Stimulated activated CD4-positive, alpha-beta T cell treated with anti-CD3 and anti-CD28 coated beads, TNF-alpha, amount 100 ng/mL, for 48 hours (primary cell): ENCODE measurements around the gene CCDC39.
A peak's percentile ranks its signal among the peaks of the same experiment; 100 is the strongest.

ENCODE experiments used
- DNase-seq, 3 donors: peaks; one replicate each; pipeline ENCODE4 v3.0.0-alpha.2; 2020; ENCODE audit warnings: low read depth in 3 of 3

CCDC39 gene

DNA sequence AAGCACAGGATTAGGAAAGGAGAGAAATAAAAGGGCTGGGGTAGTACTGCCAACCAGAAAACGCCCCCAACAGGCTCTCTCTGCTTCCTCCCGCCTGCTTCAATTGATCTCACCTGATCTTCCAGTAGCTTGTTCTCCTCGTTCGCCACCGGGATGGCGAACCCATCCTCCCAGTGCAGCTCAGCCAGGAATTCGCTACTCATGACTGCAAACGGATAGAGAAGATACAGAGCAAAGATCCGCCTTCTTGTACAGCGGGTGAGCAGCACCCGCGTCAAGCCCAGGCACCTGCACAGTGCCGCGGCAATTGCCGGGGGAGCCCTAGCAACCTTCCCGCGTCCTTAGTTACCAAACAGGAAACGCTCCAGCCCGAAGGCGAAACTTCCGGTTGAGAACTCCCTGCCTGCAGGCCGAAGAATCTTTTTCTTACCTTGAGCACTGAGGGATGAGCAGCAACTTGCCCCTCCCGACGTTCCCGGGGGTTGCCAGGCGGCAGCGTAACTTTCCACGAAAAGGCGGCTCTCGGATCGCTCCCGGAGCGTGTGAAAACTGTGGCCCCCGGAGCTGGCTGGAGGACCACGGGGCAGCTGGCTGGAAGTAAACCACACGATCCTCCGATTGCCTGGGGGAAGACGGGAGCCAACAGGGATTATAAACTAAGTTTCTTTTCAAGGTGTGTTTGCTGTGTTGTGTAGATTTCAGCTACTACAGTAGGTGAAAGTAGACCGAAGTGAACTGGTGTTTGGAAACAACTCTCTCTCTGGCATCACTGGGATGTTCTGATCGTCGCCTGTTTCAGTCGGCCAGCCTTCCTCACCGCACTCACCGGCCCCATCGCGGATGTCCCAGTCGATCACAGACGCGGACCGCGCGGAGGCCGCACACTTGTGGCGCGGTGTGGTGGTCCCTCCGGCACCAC lies at the start of gene CCDC39:
TSS of gene CCDC39 (minus strand) at position 312 of the 919 bp plus-strand sequence. CDS start at position 203, 109 bp downstream.
- peak; percentile 53 to 62 (median 57) for DNase-seq

DNA sequence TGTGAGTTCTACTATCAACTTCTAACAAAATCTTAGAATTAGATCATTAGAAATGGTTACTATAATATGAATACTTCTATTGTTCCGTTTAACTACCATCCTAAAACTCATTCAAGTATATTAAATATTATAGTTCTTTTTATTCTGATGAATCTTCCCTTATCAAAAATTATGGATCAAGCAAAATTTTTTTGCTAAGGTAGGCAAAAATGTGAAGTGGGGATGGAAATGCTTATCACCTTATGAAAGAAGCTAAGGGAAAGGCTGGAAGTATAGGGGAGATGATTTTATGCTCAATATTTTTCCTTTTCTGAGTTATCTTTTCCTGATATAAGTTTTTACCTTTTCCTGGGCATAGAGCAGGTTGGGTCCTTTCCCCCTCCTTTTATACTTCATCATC lies 40.7 kb upstream of the CCDC39 start:
- no peak for DNase-seq

- no peak for DNase-seq
Measured at GRCh38 chr3:180707896-180708295, 28.6 kb upstream of the CCDC39 start.

GRCh38 chr3:180705619-180706018 lies 26.3 kb upstream of the CCDC39 start:
- DNase-seq: no peak

- DNase-seq: no peak
Measured at GRCh38 chr3:180704532-180704931, 25.2 kb upstream of the CCDC39 start.

DNA sequence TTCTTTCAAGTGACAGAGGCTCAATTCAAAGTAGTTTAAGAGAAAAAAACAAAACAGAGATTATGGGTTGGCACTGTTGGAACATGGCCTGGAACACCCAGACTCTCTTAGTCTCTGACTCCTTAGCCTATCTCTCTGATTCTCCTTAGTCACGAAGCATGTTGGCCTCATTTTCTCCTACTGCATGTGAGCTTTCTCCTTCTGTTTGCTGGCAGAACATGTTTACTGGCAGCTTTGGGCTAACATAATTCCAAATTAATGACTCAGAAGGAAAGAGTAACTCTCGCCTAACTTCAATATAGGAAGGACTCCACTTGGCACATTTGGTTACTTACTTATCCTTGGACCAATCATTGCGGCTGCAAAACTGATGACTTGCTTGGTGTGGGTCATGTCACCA lies 21.7 kb upstream of the CCDC39 start:
- DNase-seq: no peak

DNA sequence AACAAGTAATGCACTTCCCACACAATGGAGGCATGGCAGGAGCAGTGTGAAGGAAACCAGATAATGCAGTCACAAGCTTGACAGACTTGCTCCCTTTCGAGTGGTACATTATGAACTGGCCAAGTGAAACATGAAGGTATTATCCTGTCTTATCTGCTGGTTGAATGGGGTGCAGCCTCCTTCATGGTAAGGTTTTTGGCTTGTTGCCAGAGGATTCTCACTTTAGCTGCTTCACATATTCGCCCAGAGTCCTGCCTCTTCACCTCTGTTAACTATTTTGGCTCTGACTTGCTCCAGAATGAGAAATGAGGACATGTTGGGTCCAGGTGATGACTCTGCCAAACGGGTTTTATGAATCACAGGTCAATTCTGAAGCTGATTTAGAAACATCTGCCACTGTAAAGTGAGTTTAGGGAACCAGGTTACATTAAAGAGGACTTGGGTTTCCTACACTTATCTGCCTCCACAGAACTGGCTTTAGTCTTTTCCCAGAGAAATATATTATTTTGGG lies 19.5 kb upstream of the CCDC39 start:
- DNase-seq: no peak

- no peak for DNase-seq
Measured at GRCh38 chr3:180694321-180694720, 15.0 kb upstream of the CCDC39 start.

GRCh38 chr3:180693656-180694055 lies 14.4 kb upstream of the CCDC39 start:
- DNase-seq: no peak

DNA sequence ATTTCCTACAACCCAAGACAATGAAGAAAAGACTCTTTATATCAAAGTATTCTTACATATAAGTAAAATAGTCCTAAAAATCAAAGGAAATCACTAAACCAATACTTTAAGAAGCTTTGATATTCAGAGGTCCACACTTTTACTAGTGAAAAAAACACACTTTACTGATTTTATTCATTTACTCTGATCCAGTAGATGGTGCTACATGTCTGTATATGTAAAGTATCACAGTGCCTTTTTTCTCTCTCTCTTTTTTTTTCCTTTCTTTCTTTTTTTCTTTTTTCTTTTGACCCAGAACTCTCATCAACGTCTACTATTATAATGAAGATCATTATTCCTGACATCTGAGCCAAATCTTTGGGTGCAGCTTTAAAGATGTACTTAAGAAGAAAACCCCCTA lies 10.8 kb upstream of the CCDC39 start:
- no peak for DNase-seq

- no peak for DNase-seq
Measured at GRCh38 chr3:180684807-180685206, 5.5 kb upstream of the CCDC39 start.

GRCh38 chr3:180683816-180684215 lies 4.5 kb upstream of the CCDC39 start:
- DNase-seq: no peak

GRCh38 chr3:180680097-180680430 lies 775 bp upstream of the CCDC39 start:
- peak in 1 of 3 donors; percentile 3 for DNase-seq

DNA sequence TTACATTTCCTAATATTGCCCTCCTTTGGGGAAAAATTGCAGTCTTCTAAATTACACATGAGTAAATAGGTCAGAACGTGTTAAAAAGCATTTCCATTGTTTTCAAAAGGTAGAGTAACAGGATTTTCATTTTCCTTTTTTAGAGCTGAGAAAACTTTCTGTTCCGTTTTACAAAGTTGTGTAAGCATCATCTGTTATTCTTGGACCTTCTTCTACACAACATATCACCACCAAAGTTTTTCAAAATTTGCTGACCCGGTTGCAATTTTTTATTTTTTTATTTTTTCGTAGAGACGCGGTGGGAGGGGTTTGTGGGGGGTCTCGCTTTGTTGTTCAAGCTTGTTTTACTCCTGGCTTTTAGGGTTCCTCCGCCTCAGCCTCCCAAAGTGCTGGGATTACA lies 1.1 kb downstream of the CCDC39 start:
- no peak for DNase-seq

DNA sequence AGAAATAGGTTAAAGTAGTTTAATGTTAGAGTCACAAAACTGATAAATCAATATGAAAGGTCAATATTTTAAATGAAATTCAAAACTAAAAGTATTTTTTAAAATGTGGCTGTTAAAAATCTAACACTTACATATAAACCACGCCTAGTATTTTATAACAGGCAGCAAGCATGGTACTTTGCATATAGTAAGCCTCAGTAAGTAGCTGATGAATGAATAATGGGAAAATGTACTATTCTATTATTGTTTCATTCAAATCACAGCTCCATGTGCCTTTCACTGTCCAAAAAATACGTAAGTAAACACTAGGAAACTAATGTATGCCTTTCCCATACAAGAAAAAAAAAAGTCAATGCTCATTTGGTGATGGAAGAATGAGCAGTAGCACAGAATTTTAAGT lies 17.8 kb downstream of the CCDC39 start:
- DNase-seq: no peak

DNA sequence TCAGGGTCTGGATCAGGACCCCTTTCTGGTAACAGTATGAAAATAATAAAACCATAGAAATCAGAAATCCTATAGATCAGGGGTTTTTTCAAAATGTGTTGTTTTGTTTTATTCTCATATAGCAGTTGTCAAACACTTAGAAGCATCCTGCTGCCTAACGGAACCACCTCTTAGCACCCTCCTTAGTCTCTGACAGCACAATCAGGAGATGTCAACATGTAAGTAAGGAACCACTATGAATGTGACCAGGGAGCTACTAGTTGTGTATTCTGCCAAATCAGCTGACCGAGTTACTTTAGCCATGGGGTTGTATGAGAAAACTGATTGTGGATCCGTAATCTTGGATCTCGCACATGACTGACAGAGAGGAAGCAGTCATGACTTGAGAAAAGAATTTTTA lies 22.2 kb downstream of the CCDC39 start:
- no peak for DNase-seq

- no peak for DNase-seq
Measured at GRCh38 chr3:180656406-180656805, 22.9 kb downstream of the CCDC39 start.

- no peak for DNase-seq
Measured at GRCh38 chr3:180646187-180646790, 33.0 kb downstream of the CCDC39 start.

DNA sequence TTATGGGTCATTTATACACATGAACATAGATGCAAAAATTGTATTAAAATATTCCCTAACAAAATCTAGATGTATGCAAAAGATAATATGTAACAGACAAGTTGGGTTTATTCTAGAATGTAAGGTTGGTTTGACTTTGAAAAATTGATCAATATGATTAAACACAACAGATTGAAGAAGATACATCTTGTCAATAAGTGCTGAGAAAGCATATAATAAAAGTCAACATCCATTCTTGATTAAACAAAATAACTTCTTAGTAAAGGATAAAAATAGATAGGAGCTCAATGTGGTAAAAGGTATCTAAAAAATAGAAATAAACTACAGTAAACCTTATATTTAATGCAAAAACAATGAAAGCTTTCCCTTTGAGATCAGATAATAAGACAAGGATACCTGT lies 38.3 kb downstream of the CCDC39 start:
- DNase-seq: no peak

DNA sequence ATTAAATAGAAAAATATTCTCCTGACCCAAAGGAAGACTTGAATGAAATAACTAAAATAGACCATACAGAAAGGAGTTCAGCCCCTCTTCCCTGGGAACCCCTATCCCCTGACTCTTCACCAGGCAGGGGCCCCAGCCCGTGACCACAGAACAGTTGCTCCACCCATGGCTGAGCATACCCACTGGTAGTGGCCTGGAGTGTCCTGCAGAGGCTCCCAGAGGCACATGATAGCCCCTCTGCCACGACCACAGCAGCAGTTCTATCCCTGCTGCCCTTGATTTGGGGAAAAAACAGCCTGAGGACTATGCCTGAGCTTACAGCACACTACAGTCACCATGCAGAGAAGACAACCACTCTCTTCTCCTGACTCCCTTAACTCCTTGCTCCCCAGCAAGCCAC lies 45.6 kb downstream of the CCDC39 start:
- no peak for DNase-seq

DNA sequence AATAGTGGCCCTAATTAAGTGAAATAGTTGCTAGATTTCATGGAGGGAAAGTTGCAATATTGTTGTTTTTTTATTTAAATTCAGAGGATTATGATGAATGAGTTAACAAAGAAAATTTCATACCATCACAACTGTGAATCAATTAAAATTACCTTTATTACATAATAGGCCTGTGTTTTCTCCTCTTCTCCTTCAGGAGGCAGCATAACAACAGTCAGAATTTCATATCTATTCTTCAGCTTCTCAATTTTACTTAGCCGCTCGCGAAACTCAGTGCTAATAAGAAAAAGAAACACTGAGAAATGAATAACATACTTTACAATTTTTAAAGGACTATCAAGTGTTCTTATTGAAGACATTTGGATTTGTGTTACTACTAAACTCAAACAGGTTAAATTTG lies 48.0 kb downstream of the CCDC39 start:
- DNase-seq: no peak

- DNase-seq: no peak
Measured at GRCh38 chr3:180630371-180630770, 48.9 kb downstream of the CCDC39 start.

DNA sequence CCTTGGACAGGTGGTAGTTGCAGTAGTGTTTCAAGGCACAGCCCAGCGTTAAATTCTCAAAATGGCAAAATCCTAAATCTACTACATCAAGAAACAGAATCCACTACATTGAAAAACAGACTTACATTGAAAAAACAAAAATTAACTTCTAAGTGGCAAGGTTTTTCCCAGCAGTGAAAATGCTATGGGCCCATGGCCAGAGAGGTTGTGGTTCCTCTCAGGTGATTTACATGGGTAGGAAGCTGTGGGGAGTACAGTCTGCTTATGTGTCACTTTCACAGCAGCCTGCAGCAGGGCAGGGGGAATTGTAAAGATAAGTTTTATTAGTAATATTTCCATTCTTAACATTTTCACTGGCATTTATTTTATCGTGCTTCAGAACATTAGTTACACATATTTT lies 52.4 kb downstream of the CCDC39 start:
- no peak for DNase-seq
